WTC11 (cell line): ENCODE results near the gene RASAL2. TPM values are rescaled to one million over a fixed set of nuclear protein-coding genes. Genes with fewer than 3 reads are reported as not detected.

Experiments
- ATAC-seq: fragments of 200-7000 bp; cut with Tn5 transposase; 2 replicates; pipeline ENCODE4 v1.10.0; 2021; ENCODE audit warnings: mild to moderate bottlenecking, moderate library complexity
- CTCF ChIA-PET: fragments of 300-600 bp; sonication (Branson Sonifier 250); formaldehyde crosslinking; loops from one replicate; lab custom pipeline; 2021; ENCODE audit warnings: antibody characterized with exemption; lab: Charles Lee
- POLR2A ChIA-PET: fragments of 350-600 bp; sonication (Branson Sonifier 250); formaldehyde crosslinking; loops from one replicate; lab custom pipeline; 2021; ENCODE audit warnings: antibody characterized with exemption; lab: Charles Lee
- DNase-seq: peaks from one replicate; pipeline ENCODE4 v3.0.0; 2021; ENCODE audit warnings: low spot score
- H3K27ac Mint-ChIP-seq: 2 replicates; pipeline ENCODE4 v1.8.0; 2021; ENCODE audit warnings: mixed read lengths
- H3K27me3 Mint-ChIP-seq: 2 replicates; pipeline ENCODE4 v1.8.0; 2021; ENCODE audit warnings: low read depth, mild to moderate bottlenecking, moderate library complexity, mixed read lengths
- H3K36me3 Mint-ChIP-seq: 2 replicates; pipeline ENCODE4 v1.8.0; 2021; ENCODE audit warnings: mixed read lengths
- H3K4me1 Mint-ChIP-seq: 2 replicates; pipeline ENCODE4 v1.8.0; 2022; ENCODE audit warnings: mixed read lengths
- H3K4me3 Mint-ChIP-seq: 2 replicates; pipeline ENCODE4 v1.8.0; 2021; ENCODE audit warnings: mild to moderate bottlenecking, moderate library complexity, mixed read lengths
- H3K9me3 Mint-ChIP-seq: 2 replicates; pipeline ENCODE4 v1.8.0; 2021; ENCODE audit warnings: mixed read lengths
- ATF3 ChIP-seq: sonication (generic); formaldehyde crosslinking; conservative IDR thresholded peaks from 2 replicates; pipeline ENCODE4 v1.8.1; 2022; ENCODE audit warnings: mild to moderate bottlenecking, missing genetic modification reagents
- CREM ChIP-seq: sonication (generic); formaldehyde crosslinking; IDR thresholded peaks from 2 replicates; pipeline ENCODE4 v1.8.1; 2022; ENCODE audit warnings: mild to moderate bottlenecking, missing genetic modification reagents, moderate library complexity
- E2F1 ChIP-seq: sonication (generic); formaldehyde crosslinking; IDR thresholded peaks from 2 replicates; pipeline ENCODE4 v1.8.0; 2022; ENCODE audit warnings: mild to moderate bottlenecking, missing genetic modification reagents
- E2F5 ChIP-seq: sonication (generic); formaldehyde crosslinking; IDR thresholded peaks from 2 replicates; pipeline ENCODE4 v1.8.1; 2022; ENCODE audit warnings: mild to moderate bottlenecking, moderate library complexity, missing genetic modification reagents
- FOXP4 ChIP-seq: sonication (generic); formaldehyde crosslinking; IDR thresholded peaks from 2 replicates; pipeline ENCODE4 v1.8.0; 2022; ENCODE audit warnings: mild to moderate bottlenecking, missing genetic modification reagents
- GABPB1 ChIP-seq: sonication (generic); formaldehyde crosslinking; IDR thresholded peaks from 2 replicates; pipeline ENCODE4 v1.8.1; 2023; ENCODE audit warnings: mild to moderate bottlenecking, missing genetic modification reagents
- IRF2 ChIP-seq: sonication (generic); formaldehyde crosslinking; IDR thresholded peaks from 2 replicates; pipeline ENCODE4 v1.8.0; 2022; ENCODE audit warnings: low read depth, missing genetic modification reagents, borderline replicate concordance
- JUN ChIP-seq: sonication (generic); formaldehyde crosslinking; IDR thresholded peaks from 2 replicates; pipeline ENCODE4 v1.8.0; 2023; ENCODE audit warnings: mild to moderate bottlenecking, missing genetic modification reagents
- MYBL2 ChIP-seq: sonication (generic); formaldehyde crosslinking; IDR thresholded peaks from 2 replicates; pipeline ENCODE4 v1.8.1; 2023; ENCODE audit warnings: mild to moderate bottlenecking, moderate library complexity, missing genetic modification reagents
- NR3C1 ChIP-seq: sonication (generic); formaldehyde crosslinking; conservative IDR thresholded peaks from 2 replicates; pipeline ENCODE4 v1.8.1; 2023; ENCODE audit warnings: low read depth, mild to moderate bottlenecking, missing genetic modification reagents
- RELA ChIP-seq: sonication (generic); formaldehyde crosslinking; IDR thresholded peaks from 2 replicates; pipeline ENCODE4 v1.8.1; 2022; ENCODE audit warnings: missing genetic modification reagents, mild to moderate bottlenecking, borderline replicate concordance
- RORB ChIP-seq: fragments of 250-450 bp; sonication (Bioruptor Pico); IDR thresholded peaks from 2 replicates; pipeline ENCODE4 v1.9.0; 2021; ENCODE audit warnings: mild to moderate bottlenecking
- SMAD4 ChIP-seq: sonication (generic); formaldehyde crosslinking; IDR thresholded peaks from 2 replicates; pipeline ENCODE4 v1.8.0; 2022; ENCODE audit warnings: mild to moderate bottlenecking, missing genetic modification reagents
- ZNF138 ChIP-seq: sonication (generic); formaldehyde crosslinking; conservative IDR thresholded peaks from 2 replicates; pipeline ENCODE4 v1.8.1; 2022; ENCODE audit warnings: mild to moderate bottlenecking, moderate library complexity, missing genetic modification reagents
- ZNF416 ChIP-seq: fragments of 250-450 bp; sonication (Bioruptor Pico); IDR thresholded peaks from 2 replicates; pipeline ENCODE4 v1.9.0; 2021; ENCODE audit warnings: mild to moderate bottlenecking, inconsistent platforms
- ZNF423 ChIP-seq: fragments of 250-450 bp; sonication (Bioruptor Pico); IDR thresholded peaks from 2 replicates; pipeline ENCODE4 v2.1.2; 2022; ENCODE audit warnings: mild to moderate bottlenecking, moderate library complexity
- ZNF671 ChIP-seq: fragments of 250-450 bp; sonication (Bioruptor Pico); IDR thresholded peaks from 2 replicates; pipeline ENCODE4 v1.8.0; 2021; ENCODE audit warnings: mild to moderate bottlenecking
- total RNA-seq: library from RNA; stranded (reverse); gene quantifications from 3 replicates; pipeline ENCODE4 v1.2.3, GENCODE V29; 2021
- TF ChIP-seq, protein P1 (sequence below): fragments of 250-450 bp; sonication (Bioruptor Pico); IDR thresholded peaks from 2 replicates; pipeline ENCODE4 v1.9.0; 2021; ENCODE audit warnings: mild to moderate bottlenecking, borderline replicate concordance
- TF ChIP-seq, protein P2 (sequence below): sonication (generic); formaldehyde crosslinking; IDR thresholded peaks from 2 replicates; pipeline ENCODE4 v1.8.1; 2023; ENCODE audit warnings: mild to moderate bottlenecking, missing genetic modification reagents, moderate library complexity
- TF ChIP-seq, protein P3 (sequence below): sonication (generic); formaldehyde crosslinking; IDR thresholded peaks from 2 replicates; pipeline ENCODE4 v1.8.1; 2022; ENCODE audit warnings: low read depth, missing genetic modification reagents, borderline replicate concordance

RASAL2 gene
- total RNA-seq, 1 experiment from 2014 or later, result 29.5 TPM

DNA sequence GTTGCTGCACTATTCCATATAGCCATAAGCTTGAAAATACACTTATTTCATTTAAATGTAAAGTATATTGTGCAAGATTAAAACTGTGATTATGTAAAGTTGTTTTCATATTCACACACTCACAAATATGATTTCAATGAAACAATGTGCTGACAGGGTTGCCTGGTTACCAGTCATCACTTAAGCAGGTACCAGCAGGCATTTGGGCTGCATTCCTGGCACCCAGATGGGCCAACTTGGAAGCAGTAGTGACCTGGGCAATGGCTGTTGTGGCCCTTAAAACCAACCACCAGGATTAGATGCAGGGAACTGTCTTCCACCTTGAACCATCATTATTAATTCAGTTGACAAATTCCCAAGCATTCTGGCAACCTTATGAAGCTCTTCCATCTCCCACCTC, 45.0 kb upstream of the RASAL2 start:
- ChIA-PET CTCF (interaction anchor here (5.0 kb wide), 1 partner anchor 11 kb away, joined by 43 read pairs; no protein-coding TSS in a partner anchor), POLR2A (no interaction called here)
- Mint-ChIP-seq H3K9me3 (no peaks in the 10 kb centered on the region), H3K4me1 (peaks cover 38% of the 10 kb centered on the region), H3K36me3 (no peaks in the 10 kb centered on the region), H3K4me3 (no peak overlapping the region), H3K27ac (no peak overlapping the region), H3K27me3 (no peaks in the 10 kb centered on the region)
- TF ChIP-seq JUN (CRISPR knock-in tag), result no peak
- TF ChIP-seq MYBL2 (CRISPR knock-in tag), result no peak
- no peak for TF ChIP-seq FOXP4 (CRISPR knock-in tag)
- TF ChIP-seq E2F1, result no peak
- TF ChIP-seq, protein P1, sequence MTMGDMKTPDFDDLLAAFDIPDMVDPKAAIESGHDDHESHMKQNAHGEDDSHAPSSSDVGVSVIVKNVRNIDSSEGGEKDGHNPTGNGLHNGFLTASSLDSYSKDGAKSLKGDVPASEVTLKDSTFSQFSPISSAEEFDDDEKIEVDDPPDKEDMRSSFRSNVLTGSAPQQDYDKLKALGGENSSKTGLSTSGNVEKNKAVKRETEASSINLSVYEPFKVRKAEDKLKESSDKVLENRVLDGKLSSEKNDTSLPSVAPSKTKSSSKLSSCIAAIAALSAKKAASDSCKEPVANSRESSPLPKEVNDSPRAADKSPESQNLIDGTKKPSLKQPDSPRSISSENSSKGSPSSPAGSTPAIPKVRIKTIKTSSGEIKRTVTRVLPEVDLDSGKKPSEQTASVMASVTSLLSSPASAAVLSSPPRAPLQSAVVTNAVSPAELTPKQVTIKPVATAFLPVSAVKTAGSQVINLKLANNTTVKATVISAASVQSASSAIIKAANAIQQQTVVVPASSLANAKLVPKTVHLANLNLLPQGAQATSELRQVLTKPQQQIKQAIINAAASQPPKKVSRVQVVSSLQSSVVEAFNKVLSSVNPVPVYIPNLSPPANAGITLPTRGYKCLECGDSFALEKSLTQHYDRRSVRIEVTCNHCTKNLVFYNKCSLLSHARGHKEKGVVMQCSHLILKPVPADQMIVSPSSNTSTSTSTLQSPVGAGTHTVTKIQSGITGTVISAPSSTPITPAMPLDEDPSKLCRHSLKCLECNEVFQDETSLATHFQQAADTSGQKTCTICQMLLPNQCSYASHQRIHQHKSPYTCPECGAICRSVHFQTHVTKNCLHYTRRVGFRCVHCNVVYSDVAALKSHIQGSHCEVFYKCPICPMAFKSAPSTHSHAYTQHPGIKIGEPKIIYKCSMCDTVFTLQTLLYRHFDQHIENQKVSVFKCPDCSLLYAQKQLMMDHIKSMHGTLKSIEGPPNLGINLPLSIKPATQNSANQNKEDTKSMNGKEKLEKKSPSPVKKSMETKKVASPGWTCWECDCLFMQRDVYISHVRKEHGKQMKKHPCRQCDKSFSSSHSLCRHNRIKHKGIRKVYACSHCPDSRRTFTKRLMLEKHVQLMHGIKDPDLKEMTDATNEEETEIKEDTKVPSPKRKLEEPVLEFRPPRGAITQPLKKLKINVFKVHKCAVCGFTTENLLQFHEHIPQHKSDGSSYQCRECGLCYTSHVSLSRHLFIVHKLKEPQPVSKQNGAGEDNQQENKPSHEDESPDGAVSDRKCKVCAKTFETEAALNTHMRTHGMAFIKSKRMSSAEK, result no peak
- no peak for TF ChIP-seq E2F5 (CRISPR knock-in tag)
- TF ChIP-seq ZNF671 (CRISPR knock-in tag), result no peak
- TF ChIP-seq, protein P2, sequence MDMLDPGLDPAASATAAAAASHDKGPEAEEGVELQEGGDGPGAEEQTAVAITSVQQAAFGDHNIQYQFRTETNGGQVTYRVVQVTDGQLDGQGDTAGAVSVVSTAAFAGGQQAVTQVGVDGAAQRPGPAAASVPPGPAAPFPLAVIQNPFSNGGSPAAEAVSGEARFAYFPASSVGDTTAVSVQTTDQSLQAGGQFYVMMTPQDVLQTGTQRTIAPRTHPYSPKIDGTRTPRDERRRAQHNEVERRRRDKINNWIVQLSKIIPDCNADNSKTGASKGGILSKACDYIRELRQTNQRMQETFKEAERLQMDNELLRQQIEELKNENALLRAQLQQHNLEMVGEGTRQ (CRISPR knock-in tag), result no peak
- TF ChIP-seq IRF2, result no peak
- TF ChIP-seq ZNF416 (CRISPR knock-in tag), result no peak
- TF ChIP-seq, protein P3, sequence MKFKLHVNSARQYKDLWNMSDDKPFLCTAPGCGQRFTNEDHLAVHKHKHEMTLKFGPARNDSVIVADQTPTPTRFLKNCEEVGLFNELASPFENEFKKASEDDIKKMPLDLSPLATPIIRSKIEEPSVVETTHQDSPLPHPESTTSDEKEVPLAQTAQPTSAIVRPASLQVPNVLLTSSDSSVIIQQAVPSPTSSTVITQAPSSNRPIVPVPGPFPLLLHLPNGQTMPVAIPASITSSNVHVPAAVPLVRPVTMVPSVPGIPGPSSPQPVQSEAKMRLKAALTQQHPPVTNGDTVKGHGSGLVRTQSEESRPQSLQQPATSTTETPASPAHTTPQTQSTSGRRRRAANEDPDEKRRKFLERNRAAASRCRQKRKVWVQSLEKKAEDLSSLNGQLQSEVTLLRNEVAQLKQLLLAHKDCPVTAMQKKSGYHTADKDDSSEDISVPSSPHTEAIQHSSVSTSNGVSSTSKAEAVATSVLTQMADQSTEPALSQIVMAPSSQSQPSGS (CRISPR knock-in tag), result no peak
- no peak for TF ChIP-seq ZNF138 (CRISPR knock-in tag)
- TF ChIP-seq ZNF423 (CRISPR knock-in tag), result no peak
- DNase-seq (no peak), ATAC-seq (no peak)

- ATAC-seq (no peak), DNase-seq (no peak)
- POLR2A ChIA-PET, result interaction anchor here (0.6 kb wide), 1 partner anchor 1346 kb away, joined by 6 read pairs; no protein-coding TSS in a partner anchor
- Mint-ChIP-seq H3K4me1 (peaks cover 42% of the 10 kb centered on the region), H3K4me3 (no peak overlapping the region), H3K27ac (no peak overlapping the region), H3K36me3 (no peaks in the 10 kb centered on the region), H3K27me3 (no peaks in the 10 kb centered on the region), H3K9me3 (no peaks in the 10 kb centered on the region)
- CTCF ChIA-PET, result interaction anchor here (3.8 to 5.0 kb wide), 2 partner anchors 13 to 18 kb away, joined by 27 to 43 read pairs; no protein-coding TSS in a partner anchor
- no peak for TF ChIP-seq NR3C1
- TF ChIP-seq E2F5 (CRISPR knock-in tag), result no peak
- TF ChIP-seq GABPB1 (CRISPR knock-in tag), result no peak
- no peak for TF ChIP-seq ATF3 (CRISPR knock-in tag)
- TF ChIP-seq RORB, result no peak
- TF ChIP-seq SMAD4 (CRISPR knock-in tag), result no peak
- TF ChIP-seq RELA (CRISPR knock-in tag), result no peak
- TF ChIP-seq CREM (CRISPR knock-in tag), result no peak
Observed at GRCh38 chr1:178050084-178050483, 43.8 kb upstream of the RASAL2 start.
